Esophagus muscularis mucosa (tissue), 3 donors: ENCODE results near the gene DNAH3.
"Not testable (repeated sequence)": the region's sequence is repeated elsewhere in the genome, so short reads cannot be mapped to it uniquely, and the experiment has no call there.

Experiments
- POLR2A ChIP-seq: fragments of 450-650 bp; IDR thresholded peaks from one replicate; pipeline ENCODE4 v1.6.1; 2017; ENCODE audit warnings: antibody characterized with exemption, moderate library complexity, mild to moderate bottlenecking, low read depth
- TF ChIP-seq, protein P1 (sequence below), 3 experiments: fragments of 200-600 bp in 2 of 3; fragments of 450-650 bp in 1 of 3; sonication (generic) in 2 of 3; IDR thresholded peaks; one replicate each; pipeline ENCODE4 v1.5.1; 2017 to 2019; ENCODE audit warnings: antibody characterized with exemption in 3 of 3, mild to moderate bottlenecking in 2 of 3, moderate library complexity in 1 of 3

DNA sequence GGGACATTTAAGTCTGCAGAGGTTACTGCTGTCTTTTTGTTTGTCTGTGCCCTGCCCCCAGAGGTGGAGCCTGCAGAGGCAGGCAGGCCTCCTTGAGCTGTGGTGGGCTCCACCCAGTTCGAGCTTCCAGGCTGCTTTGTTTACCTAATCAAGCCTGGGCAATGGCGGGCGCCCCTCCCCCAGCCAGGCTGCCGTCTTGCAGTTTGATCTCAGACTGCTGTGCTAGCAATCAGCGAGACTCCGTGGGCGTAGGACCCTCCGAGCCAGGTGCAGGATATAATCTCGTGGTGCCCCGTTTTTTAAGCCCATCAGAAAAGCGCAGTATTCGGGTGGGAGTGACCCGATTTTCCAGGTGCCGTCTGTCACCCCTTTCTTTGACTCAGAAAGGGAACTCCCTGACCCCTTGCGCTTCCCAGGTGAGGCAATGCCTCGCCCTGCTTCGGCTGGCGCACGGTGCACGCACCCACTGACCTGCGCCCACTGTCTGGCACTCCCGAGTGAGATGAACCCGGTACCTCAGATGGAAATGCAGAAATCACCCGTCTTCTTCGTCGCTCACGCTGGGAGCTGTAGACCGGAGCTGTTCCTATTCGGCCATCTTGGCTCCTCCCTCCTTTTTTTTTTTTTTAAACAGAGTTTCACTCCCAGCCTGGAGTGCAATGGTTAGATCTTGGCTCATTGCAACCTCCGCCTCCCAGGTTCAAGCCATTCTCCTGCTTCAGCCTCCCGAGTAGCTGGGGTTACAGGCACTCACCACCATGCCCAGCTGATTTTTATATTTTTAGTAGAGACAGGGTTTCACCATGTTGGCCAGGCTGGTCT is 102.3 kb downstream of the DNAH3 start:
- TF ChIP-seq, protein P1, sequence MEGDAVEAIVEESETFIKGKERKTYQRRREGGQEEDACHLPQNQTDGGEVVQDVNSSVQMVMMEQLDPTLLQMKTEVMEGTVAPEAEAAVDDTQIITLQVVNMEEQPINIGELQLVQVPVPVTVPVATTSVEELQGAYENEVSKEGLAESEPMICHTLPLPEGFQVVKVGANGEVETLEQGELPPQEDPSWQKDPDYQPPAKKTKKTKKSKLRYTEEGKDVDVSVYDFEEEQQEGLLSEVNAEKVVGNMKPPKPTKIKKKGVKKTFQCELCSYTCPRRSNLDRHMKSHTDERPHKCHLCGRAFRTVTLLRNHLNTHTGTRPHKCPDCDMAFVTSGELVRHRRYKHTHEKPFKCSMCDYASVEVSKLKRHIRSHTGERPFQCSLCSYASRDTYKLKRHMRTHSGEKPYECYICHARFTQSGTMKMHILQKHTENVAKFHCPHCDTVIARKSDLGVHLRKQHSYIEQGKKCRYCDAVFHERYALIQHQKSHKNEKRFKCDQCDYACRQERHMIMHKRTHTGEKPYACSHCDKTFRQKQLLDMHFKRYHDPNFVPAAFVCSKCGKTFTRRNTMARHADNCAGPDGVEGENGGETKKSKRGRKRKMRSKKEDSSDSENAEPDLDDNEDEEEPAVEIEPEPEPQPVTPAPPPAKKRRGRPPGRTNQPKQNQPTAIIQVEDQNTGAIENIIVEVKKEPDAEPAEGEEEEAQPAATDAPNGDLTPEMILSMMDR (IDR thresholded peaks at IDR 0.05) = not testable (repeated sequence)
- TF ChIP-seq POLR2A = not testable (repeated sequence)
